Upper lobe of left lung (tissue), 6 donors: Measurements from ENCODE around the gene NDUFA13. TPM values are rescaled to one million over a fixed set of nuclear protein-coding genes. Genes with fewer than 3 reads are reported as not detected.

Experiments used
- ATAC-seq, 2 donors: fragments of 200-7000 bp; cut with Tn5 transposase; one replicate each; pipeline ENCODE4 v1.9.1; 2022; ENCODE audit warnings: mild to moderate bottlenecking in 2 of 2, moderate library complexity in 2 of 2; ENCODE audit not compliant: low FRiP score in 2 of 2
- DNase-seq, 2 donors: peaks; one replicate each; pipeline ENCODE4 v3.0.0-alpha.2; 2019 to 2020
- H3K27ac ChIP-seq, 4 donors: fragments of 200-600 bp; sonication (generic); one replicate each; pipeline ENCODE4 v1.5.1; 2016 to 2019
- H3K27me3 ChIP-seq, 4 donors: fragments of 200-600 bp; sonication (generic); one replicate each; pipeline ENCODE4 v1.5.1; 2017 to 2019
- H3K36me3 ChIP-seq, 4 donors: fragments of 200-600 bp; sonication (generic); one replicate each; pipeline ENCODE4 v1.5.1; 2016 to 2019
- H3K4me1 ChIP-seq, 4 donors: fragments of 200-600 bp; sonication (generic); one replicate each; pipeline ENCODE4 v1.5.1; 2018 to 2019
- H3K4me3 ChIP-seq, 4 donors: fragments of 200-600 bp; sonication (generic); one replicate each; pipeline ENCODE4 v1.5.1; 2017 to 2019; ENCODE audit warnings: mild to moderate bottlenecking in 2 of 4, moderate library complexity in 1 of 4
- H3K9me3 ChIP-seq, 4 donors: fragments of 200-600 bp; sonication (generic); one replicate each; pipeline ENCODE4 v1.5.1; 2018 to 2019
- CTCF ChIP-seq, 6 experiments: fragments of 450-650 bp in 4 of 6; fragments of 200-600 bp in 2 of 6; sonication (generic) in 2 of 6; IDR thresholded peaks; one replicate each; pipeline ENCODE4 v1.5.1; 2016 to 2019; ENCODE audit warnings: antibody characterized with exemption in 6 of 6
- EP300 ChIP-seq, 4 donors: sonication (generic); formaldehyde crosslinking; IDR thresholded peaks; one replicate each; pipeline ENCODE4 v1.5.1; 2017; ENCODE audit warnings: antibody characterized with exemption in 4 of 4, control low read depth in 2 of 4
- POLR2A ChIP-seq, 4 donors: fragments of 450-650 bp; IDR thresholded peaks; one replicate each; pipeline ENCODE4 v1.5.1; 2016 to 2017; ENCODE audit warnings: antibody characterized with exemption in 4 of 4, mild to moderate bottlenecking in 2 of 4
- POLR2AphosphoS5 ChIP-seq, 2 donors: sonication (generic); formaldehyde crosslinking; IDR thresholded peaks; one replicate each; pipeline ENCODE4 v1.5.1; 2017; ENCODE audit warnings: antibody characterized with exemption in 2 of 2
- WGBS, 2 donors: methylation state at CpG; one replicate each; pipeline ENCODE4 v1.1.5; 2017 to 2018; 5-methylcytosine and 5-hydroxymethylcytosine counted together
- total RNA-seq, 6 donors: library from RNA; depleted of rRNA in 4 of 6; stranded (reverse); fragments of >200 nt in 4 of 6; gene quantifications; one replicate each; pipeline versions ENCODE4 v1.1.0 to v1.2.1, GENCODE V29; 2016 to 2021
- donor health status: DM: no; HTN: no; CAD: no; lungs with moderate emphysema.
- donor health status: DM: no; HTN: yes; CAD: no; lungs with severe emphysema.

NDUFA13 gene
- total RNA-seq, 6 donors from 2014 or later: 24.3 to 305 (median 112) TPM

GRCh38 chr19:19482809-19483596 is 33.0 kb upstream of the NDUFA13 start:
- TF ChIP-seq CTCF (IDR thresholded peaks at IDR 0.05) (no peak), POLR2A (IDR thresholded peaks at IDR 0.05) (no peak), POLR2AphosphoS5 (IDR thresholded peaks at IDR 0.05) (no peak), EP300 (IDR thresholded peaks at IDR 0.05) (no peak)
- 74 to 88% methylated on average over 12 to 19 of the region's 19 CpGs for WGBS, 2 donors
- no peak for ATAC-seq
- Histone ChIP-seq H3K4me3 (no peak overlapping the region), H3K27me3 (no peaks in the 10 kb centered on the region), H3K9me3 (no peaks in the 10 kb centered on the region), H3K4me1 (peaks cover 23 to 47% (median 30%) of the 10 kb centered on the region in 4 donors), H3K36me3 (peaks cover 0 to 26% (median 4%) of the 10 kb centered on the region in 4 donors), H3K27ac (no peak overlapping the region)
- DNase-seq: peak in 1 of 2 donors; percentile 55

- ATAC-seq: no peak
- Histone ChIP-seq H3K4me3 (no peak overlapping the region), H3K4me1 (peaks cover 40 to 64% (median 47%) of the 10 kb centered on the region in 4 donors), H3K9me3 (no peaks in the 10 kb centered on the region), H3K36me3 (peaks cover 0 to 26% (median 4%) of the 10 kb centered on the region in 4 donors), H3K27ac (no peak overlapping the region), H3K27me3 (no peaks in the 10 kb centered on the region)
- whole genome bisulfite sequencing, 2 donors: 61 to 79% methylated on average over 8 to 15 of the region's 15 CpGs
- DNase-seq: no peak
- TF ChIP-seq POLR2AphosphoS5 (IDR thresholded peaks at IDR 0.05) (no peak), CTCF (IDR thresholded peaks at IDR 0.05) (no peak), POLR2A (IDR thresholded peaks at IDR 0.05) (no peak), EP300 (IDR thresholded peaks at IDR 0.05) (no peak)
These were observed 30.6 kb upstream of the NDUFA13 start for GRCh38 chr19:19485161-19485997.

GRCh38 chr19:19485998-19486290 is 30.1 kb upstream of the NDUFA13 start:
- no peak for DNase-seq

GRCh38 chr19:19486343-19487076 is 29.5 kb upstream of the NDUFA13 start:
- ATAC-seq (no peak), DNase-seq (no peak)
- 77 to 87% methylated on average over 5 to 15 of the region's 15 CpGs for WGBS, 2 donors
- peaks cover 0 to 20% (median 4%) of the 10 kb centered on the region in 4 donors for H3K36me3 ChIP-seq
- H3K9me3 ChIP-seq: no peaks in the 10 kb centered on the region
- peaks cover 44 to 62% (median 52%) of the 10 kb centered on the region in 4 donors for H3K4me1 ChIP-seq
- no peaks in the 10 kb centered on the region for H3K27me3 ChIP-seq
- TF ChIP-seq POLR2A (IDR thresholded peaks at IDR 0.05) (no peak), POLR2AphosphoS5 (IDR thresholded peaks at IDR 0.05) (no peak), EP300 (IDR thresholded peaks at IDR 0.05) (no peak), CTCF (IDR thresholded peaks at IDR 0.05) (no peak)
- no peak overlapping the region for H3K4me3 ChIP-seq
- H3K27ac ChIP-seq: peak overlapping the region in 1 of 4 donors; percentile 83

More at GRCh38 chr19:19485998-19486290, 30.1 kb upstream of the NDUFA13 start:
- Histone ChIP-seq H3K4me3 (no peak overlapping the region), H3K27me3 (no peaks in the 10 kb centered on the region), H3K9me3 (no peaks in the 10 kb centered on the region), H3K4me1 (peaks cover 44 to 64% (median 52%) of the 10 kb centered on the region in 4 donors), H3K36me3 (peaks cover 0 to 26% (median 4%) of the 10 kb centered on the region in 4 donors), H3K27ac (peak overlapping the region in 1 of 4 donors; percentile 83)
- WGBS, 2 donors: 86 to 87% methylated on average over 5 of the region's 5 CpGs
- no peak for ATAC-seq
- no peak for TF ChIP-seq POLR2A (IDR thresholded peaks at IDR 0.05)
